B cell (primary cell): Measurements from ENCODE around the gene POU1F1. TPM values are rescaled to one million over a fixed set of nuclear protein-coding genes. Genes with fewer than 3 reads are reported as not detected.

Source experiments
- ATAC-seq: fragments of 200-7000 bp; cut with Tn5 transposase; one replicate; pipeline ENCODE4 v1.10.0; 2021; ENCODE audit warnings: low read depth, mild to moderate bottlenecking, moderate number of reproducible peaks, moderate library complexity
- CTCF ChIA-PET: fragments of 350-600 bp; sonication (Branson Sonifier 250); formaldehyde crosslinking; loops from one replicate; lab custom pipeline; 2021; ENCODE audit warnings: antibody characterized with exemption, inconsistent platforms; lab: Charles Lee
- POLR2A ChIA-PET: fragments of 350-600 bp; sonication (Branson Sonifier 250); formaldehyde crosslinking; loops from one replicate; lab custom pipeline; 2021; ENCODE audit warnings: antibody characterized with exemption; lab: Charles Lee
- DNase-seq: peaks from one replicate; pipeline ENCODE4 v3.0.0; 2013
- H2AFZ ChIP-seq: 2 replicates; pipeline ENCODE4 v1.6.1; 2012; ENCODE audit warnings: mild to moderate bottlenecking, low read depth, low read length; ENCODE audit not compliant: insufficient read depth, poor library complexity, severe bottlenecking
- H3K27ac ChIP-seq, 2 donors: 1 replicate in 1 of 2; 2 replicates in 1 of 2; pipeline ENCODE4 v1.5.1; 2012 to 2013; ENCODE audit warnings: low read length in 2 of 2, mild to moderate bottlenecking in 2 of 2, moderate library complexity in 1 of 2
- H3K27me3 ChIP-seq, 4 experiments: fragments of 200-600 bp in 1 of 4; sonication (generic) in 1 of 4; replicated peaks in 1 of 4; 1 replicate in 2 of 4; 2 replicates in 2 of 4; pipeline versions ENCODE4 v1.6.1 to v1.7.0; 2013 to 2016; ENCODE audit warnings: low read length in 3 of 4, mild to moderate bottlenecking in 2 of 4, mixed read lengths in 1 of 4, moderate library complexity in 1 of 4; ENCODE audit not compliant: insufficient read depth in 4 of 4, control insufficient read depth in 3 of 4; ENCODE audit errors: control extremely low read depth in 1 of 4
- H3K36me3 ChIP-seq, 2 experiments: replicated peaks in 1 of 2; 1 replicate in 1 of 2; 2 replicates in 1 of 2; pipeline versions ENCODE4 v1.6.1 to v1.7.1; 2013; ENCODE audit warnings: low read length in 1 of 2; ENCODE audit not compliant: insufficient read depth in 2 of 2, control insufficient read depth in 1 of 2; ENCODE audit errors: control extremely low read depth in 1 of 2, extremely low read depth in 1 of 2
- H3K4me1 ChIP-seq, 2 donors: fragments of 200-600 bp in 1 of 2; sonication (generic) in 1 of 2; 1 replicate in 1 of 2; 2 replicates in 1 of 2; pipeline versions ENCODE4 v1.5.1 to v1.6.1; 2013 to 2017; ENCODE audit warnings: low read length in 2 of 2; ENCODE audit not compliant: control insufficient read depth in 2 of 2, insufficient read depth in 2 of 2
- H3K4me2 ChIP-seq: replicated peaks from 2 replicates; pipeline ENCODE3; 2012; ENCODE audit warnings: mild to moderate bottlenecking, low read depth, low read length; ENCODE audit not compliant: poor library complexity, severe bottlenecking
- H3K4me3 ChIP-seq, 5 experiments: fragments of 200-600 bp in 1 of 5; sonication (generic) in 1 of 5; 1 replicate in 3 of 5; 2 replicates in 2 of 5; pipeline versions ENCODE4 v1.5.1 to v1.7.0; 2011 to 2016; ENCODE audit warnings: low read length in 4 of 5, mild to moderate bottlenecking in 4 of 5, low read depth in 2 of 5, control low read depth in 1 of 5, moderate library complexity in 1 of 5; ENCODE audit not compliant: insufficient read depth in 1 of 5; ENCODE audit errors: control extremely low read depth in 1 of 5, extremely low read depth in 1 of 5
- H3K79me2 ChIP-seq: fragments of 200-600 bp; sonication (generic); one replicate; pipeline ENCODE4 v1.6.0; 2016; ENCODE audit warnings: low read length; ENCODE audit not compliant: control insufficient read depth, insufficient read depth
- H3K9ac ChIP-seq: fragments of 200-600 bp; sonication (generic); 2 replicates; pipeline ENCODE4 v1.6.1; 2017; ENCODE audit warnings: mild to moderate bottlenecking, low read length, moderate library complexity
- H3K9me3 ChIP-seq, 3 donors: one replicate each; pipeline versions ENCODE4 v1.6.1 to v1.7.1; 2013; ENCODE audit warnings: low read length in 2 of 3; ENCODE audit not compliant: control insufficient read depth in 2 of 3, insufficient read depth in 1 of 3; ENCODE audit errors: control extremely low read depth in 1 of 3
- H4K20me1 ChIP-seq: 2 replicates; pipeline ENCODE4 v1.6.0; 2012; ENCODE audit warnings: mild to moderate bottlenecking, low read length; ENCODE audit not compliant: insufficient read depth, control insufficient read depth, poor library complexity, severe bottlenecking
- H3K27ac Mint-ChIP-seq: one replicate; pipeline ENCODE4 v1.8.0; 2021; ENCODE audit warnings: mixed read lengths
- H3K27me3 Mint-ChIP-seq: one replicate; pipeline ENCODE4 v1.8.0; 2021; ENCODE audit warnings: mixed read lengths
- H3K4me1 Mint-ChIP-seq: one replicate; pipeline ENCODE4 v1.8.0; 2021; ENCODE audit warnings: mixed read lengths
- H3K4me3 Mint-ChIP-seq: one replicate; pipeline ENCODE4 v1.8.0; 2021; ENCODE audit warnings: mixed read lengths
- H3K9me3 Mint-ChIP-seq: one replicate; pipeline ENCODE4 v1.8.0; 2022; ENCODE audit warnings: mixed read lengths; ENCODE audit not compliant: insufficient read depth
- EZH2 ChIP-seq: IDR thresholded peaks from 2 replicates; pipeline ENCODE4 v1.6.1; 2012; ENCODE audit warnings: borderline replicate concordance, low read depth, mild to moderate bottlenecking, moderate library complexity, low read length; ENCODE audit not compliant: insufficient read depth, poor library complexity, severe bottlenecking
- WGBS: methylation state at CpG from one replicate; pipeline ENCODE4 v1.1.5; 2013; ENCODE audit warnings: missing lambda C conversion rate; ENCODE audit not compliant: insufficient coverage; 5-methylcytosine and 5-hydroxymethylcytosine counted together
- intact Hi-C: fragments of 100-400 bp; cut with micrococcal nuclease; formaldehyde crosslinking; loops from one replicate; pipeline ENCODE4 v1.10.0; 2022
- polyA plus RNA-seq: library from polyadenylated mRNA; depleted of rRNA; stranded (reverse); fragments of >200 nt; gene quantifications from 2 replicates; pipeline ENCODE4 v1.2.3, GENCODE V29; 2012
- total RNA-seq, 2 donors: library from RNA; stranded (reverse); fragments of 120-200 nt in 1 of 2; gene quantifications; 1 replicate in 1 of 2; 2 replicates in 1 of 2; pipeline versions ENCODE4 v1.2.3 to v1.2.4, GENCODE V29; 2013 to 2022
- TF ChIP-seq, protein P1 (sequence below): fragments of 200-600 bp; IDR thresholded peaks from one replicate; pipeline ENCODE4 v1.8.0; 2022; ENCODE audit warnings: antibody characterized with exemption, mild to moderate bottlenecking

Gene POU1F1
- total and polyA plus RNA-seq, 2 donors (not counting 1 experiment from before 2014, with no cell fraction given), result not detected

DNA sequence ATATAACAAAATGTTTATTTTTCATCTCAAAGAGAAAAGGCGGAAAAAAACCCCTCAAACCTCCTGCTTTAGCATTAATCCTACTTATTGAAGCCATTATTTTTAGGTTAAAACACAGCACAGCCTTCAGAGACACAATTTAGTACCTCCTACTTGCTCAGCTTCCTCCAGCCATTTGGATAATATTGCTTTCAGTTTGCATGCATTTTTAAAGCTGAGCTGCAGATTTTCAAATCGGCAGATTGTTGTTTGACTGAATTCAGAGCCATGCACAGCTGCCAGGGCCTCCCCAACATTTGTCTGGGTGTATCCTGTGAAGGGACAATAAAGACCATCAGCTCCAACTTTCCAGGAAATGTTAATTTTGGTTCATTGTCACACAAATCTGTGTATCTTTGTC is 14.5 kb downstream of the POU1F1 start:
- no peaks in the 10 kb centered on the region for H3K79me2 ChIP-seq
- peaks cover 2% of the 10 kb centered on the region for H3K4me1 Mint-ChIP-seq
- H4K20me1 ChIP-seq, result no peaks in the 10 kb centered on the region
- H3K9ac ChIP-seq, result no peak overlapping the region
- H3K4me3 ChIP-seq, result no peak overlapping the region
- no peaks in the 10 kb centered on the region for H3K27me3 ChIP-seq
- DNase-seq (no peak), ATAC-seq (no peak)
- no peaks in the 10 kb centered on the region for H3K36me3 ChIP-seq
- no peak overlapping the region for H2AFZ ChIP-seq
- H3K27me3 Mint-ChIP-seq, result no peaks in the 10 kb centered on the region
- ChIA-PET CTCF (interaction anchor here (1.3 to 3.3 kb wide), 7 partner anchors 9 to 743 kb away, joined by 3 to 14 read pairs (median 5); no protein-coding TSS in a partner anchor), POLR2A (no interaction called here)
- H3K27ac Mint-ChIP-seq, result no peak overlapping the region
- H3K27ac ChIP-seq, result no peak overlapping the region
- TF ChIP-seq, protein P1, sequence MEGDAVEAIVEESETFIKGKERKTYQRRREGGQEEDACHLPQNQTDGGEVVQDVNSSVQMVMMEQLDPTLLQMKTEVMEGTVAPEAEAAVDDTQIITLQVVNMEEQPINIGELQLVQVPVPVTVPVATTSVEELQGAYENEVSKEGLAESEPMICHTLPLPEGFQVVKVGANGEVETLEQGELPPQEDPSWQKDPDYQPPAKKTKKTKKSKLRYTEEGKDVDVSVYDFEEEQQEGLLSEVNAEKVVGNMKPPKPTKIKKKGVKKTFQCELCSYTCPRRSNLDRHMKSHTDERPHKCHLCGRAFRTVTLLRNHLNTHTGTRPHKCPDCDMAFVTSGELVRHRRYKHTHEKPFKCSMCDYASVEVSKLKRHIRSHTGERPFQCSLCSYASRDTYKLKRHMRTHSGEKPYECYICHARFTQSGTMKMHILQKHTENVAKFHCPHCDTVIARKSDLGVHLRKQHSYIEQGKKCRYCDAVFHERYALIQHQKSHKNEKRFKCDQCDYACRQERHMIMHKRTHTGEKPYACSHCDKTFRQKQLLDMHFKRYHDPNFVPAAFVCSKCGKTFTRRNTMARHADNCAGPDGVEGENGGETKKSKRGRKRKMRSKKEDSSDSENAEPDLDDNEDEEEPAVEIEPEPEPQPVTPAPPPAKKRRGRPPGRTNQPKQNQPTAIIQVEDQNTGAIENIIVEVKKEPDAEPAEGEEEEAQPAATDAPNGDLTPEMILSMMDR, result no peak
- no peak for TF ChIP-seq EZH2
- H3K4me2 ChIP-seq, result no peak overlapping the region
- no peaks in the 10 kb centered on the region for H3K4me1 ChIP-seq
- intact Hi-C loops, result loop anchor here (10.0 kb wide), 1 partner anchor 743 kb away; no protein-coding TSS in a partner anchor
- no peaks in the 10 kb centered on the region for H3K9me3 ChIP-seq
- no peak overlapping the region for H3K4me3 Mint-ChIP-seq
- 79% methylated on average over 2 of the region's 2 CpGs for WGBS
- H3K9me3 Mint-ChIP-seq, result no peaks in the 10 kb centered on the region

DNA sequence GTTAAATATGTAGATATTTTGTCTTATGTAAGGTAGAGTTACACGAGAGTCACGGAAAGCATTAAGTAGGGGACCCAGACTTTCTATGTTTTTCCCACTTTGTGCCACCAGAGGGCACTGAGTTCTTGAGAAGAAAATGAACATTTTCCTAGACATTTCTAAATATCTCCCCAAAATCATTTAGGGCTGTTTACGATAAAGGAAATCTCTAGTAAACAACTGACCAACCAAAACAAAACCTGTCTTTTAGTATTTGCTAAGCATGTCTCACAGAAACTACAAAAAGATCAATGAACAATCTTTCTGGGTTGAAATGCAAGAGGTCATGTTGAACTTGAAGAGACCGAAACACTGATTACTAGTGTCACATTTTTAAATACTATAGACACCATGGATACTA is 16.1 kb downstream of the POU1F1 start:
- TF ChIP-seq, protein P1, result peak; percentile 83
- no peak for TF ChIP-seq EZH2
- intact Hi-C loops, result loop anchor here (10.0 kb wide), 1 partner anchor 745 kb away; no protein-coding TSS in a partner anchor
- H3K9ac ChIP-seq, result no peak overlapping the region
- no peaks in the 10 kb centered on the region for H4K20me1 ChIP-seq
- ATAC-seq (peak; percentile 60), DNase-seq (peak; percentile 61)
- H3K27me3 Mint-ChIP-seq, result no peaks in the 10 kb centered on the region
- POLR2A ChIA-PET, result no interaction called here
- no peak overlapping the region for H3K4me3 ChIP-seq
- no peaks in the 10 kb centered on the region for H3K79me2 ChIP-seq
- H3K9me3 Mint-ChIP-seq, result no peaks in the 10 kb centered on the region
- no peaks in the 10 kb centered on the region for H3K27me3 ChIP-seq
- no peak overlapping the region for H3K27ac Mint-ChIP-seq
- no peak overlapping the region for H2AFZ ChIP-seq
- no peak overlapping the region for H3K4me3 Mint-ChIP-seq
- peaks cover 0 to 2% of the 10 kb centered on the region in 2 experiments for H3K36me3 ChIP-seq
- CTCF ChIA-PET, result interaction anchor here (0.5 to 3.3 kb wide), 12 partner anchors 9 to 746 kb away, joined by 3 to 14 read pairs (median 6); no protein-coding TSS in a partner anchor
- no peak overlapping the region for H3K4me2 ChIP-seq
- H3K4me1 Mint-ChIP-seq, result peaks cover 2% of the 10 kb centered on the region
- no peaks in the 10 kb centered on the region for H3K4me1 ChIP-seq
- no peaks in the 10 kb centered on the region for H3K9me3 ChIP-seq
- H3K27ac ChIP-seq, result no peak overlapping the region
- WGBS, result no CpG with 5 or more reads among the region's 4 CpGs
